Measurements from ENCODE around the gene SLC7A5. TPM values are rescaled to one million over a fixed set of nuclear protein-coding genes. Genes with fewer than 3 reads are reported as not detected.

SLC7A5 gene
- total and polyA plus RNA-seq, 2 donors (not counting 3 experiments of a cell fraction or from before 2014, with no cell fraction given) = 14.1 to 29.2 TPM

GRCh38 chr16:87800497-87800896, 68.8 kb downstream of the SLC7A5 start:
- H4K20me1 ChIP-seq (replicated peaks; ENCODE audit: control insufficient read depth, extremely low read depth, insufficient read depth, low read length) = no peaks in the 10 kb centered on the region
- DNase-seq (ENCODE audit: low read depth, low spot score) (no peak), FAIRE-seq (no peak)
- intact Hi-C loops (cut with micrococcal nuclease) (no loop called here), dilution Hi-C loops (cut with MboI; ENCODE audit: extremely low pct_ligation_motif_present, low sequenced_read_pairs) (no loop called here)
- no peaks in the 10 kb centered on the region for H3K9me1 ChIP-seq (replicated peaks; ENCODE audit: control insufficient read depth, extremely low read depth, insufficient read depth, low read length)
- no peak for TF ChIP-seq POLR2AphosphoS5 (IDR thresholded peaks at IDR 0.05; ENCODE audit: insufficient read depth, low read depth, low read length)
- H3K9ac ChIP-seq (replicated peaks; ENCODE audit: extremely low read depth, insufficient read depth, low read length) = no peak overlapping the region
- no peaks in the 10 kb centered on the region for H3K4me1 ChIP-seq (ENCODE audit: control insufficient read depth, extremely low read depth, insufficient read depth, low read length)
- H3K4me2 ChIP-seq (ENCODE audit: insufficient read depth, low read length) = no peak overlapping the region
- no TSS peak for BruUV-seq (replicated peaks)
- H2AFZ ChIP-seq (ENCODE audit: low read depth, low read length) = no peak overlapping the region
- no peaks in the 10 kb centered on the region for H3K9me3 ChIP-seq (replicated peaks; ENCODE audit: control insufficient read depth, insufficient read depth, low read length)
- H3K4me3 ChIP-seq (replicated peaks in 1 of 3; ENCODE audit: insufficient read depth in 1 of 3, low read depth in 1 of 3, low read length in 3 of 3) = no peak overlapping the region
- H3K36me3 ChIP-seq (ENCODE audit: control insufficient read depth in 2 of 2, extremely low read depth in 1 of 2, insufficient read depth in 2 of 2, low read length in 2 of 2) = no peaks in the 10 kb centered on the region
- POLR2A ChIA-PET = no interaction called here
- no peaks in the 10 kb centered on the region for H3K27me3 ChIP-seq (ENCODE audit: control insufficient read depth in 2 of 2, insufficient read depth in 2 of 2, low read length in 2 of 2)
- CTCF ChIA-PET = no interaction called here
- H3K27ac ChIP-seq (ENCODE audit: insufficient read depth, low read depth, low read length) = no peak overlapping the region
- H3K79me2 ChIP-seq (ENCODE audit: control insufficient read depth, insufficient read depth, low read length) = no peaks in the 10 kb centered on the region

- FAIRE-seq (no peak), DNase-seq (ENCODE audit: low read depth, low spot score) (no peak)
- Histone ChIP-seq H4K20me1 (replicated peaks; ENCODE audit: control insufficient read depth, extremely low read depth, insufficient read depth, low read length) (no peaks in the 10 kb centered on the region), H3K9me3 (replicated peaks; ENCODE audit: control insufficient read depth, insufficient read depth, low read length) (no peaks in the 10 kb centered on the region), H3K4me3 (replicated peaks in 1 of 3; ENCODE audit: insufficient read depth in 1 of 3, low read depth in 1 of 3, low read length in 3 of 3) (no peak overlapping the region), H3K4me1 (ENCODE audit: control insufficient read depth, extremely low read depth, insufficient read depth, low read length) (no peaks in the 10 kb centered on the region), H3K9me1 (replicated peaks; ENCODE audit: control insufficient read depth, extremely low read depth, insufficient read depth, low read length) (no peaks in the 10 kb centered on the region), H3K27me3 (ENCODE audit: control insufficient read depth in 2 of 2, insufficient read depth in 2 of 2, low read length in 2 of 2) (peaks cover 0 to 2% of the 10 kb centered on the region in 2 experiments), H3K36me3 (ENCODE audit: control insufficient read depth in 2 of 2, extremely low read depth in 1 of 2, insufficient read depth in 2 of 2, low read length in 2 of 2) (no peaks in the 10 kb centered on the region), H3K9ac (replicated peaks; ENCODE audit: extremely low read depth, insufficient read depth, low read length) (no peak overlapping the region), H2AFZ (ENCODE audit: low read depth, low read length) (no peak overlapping the region), H3K79me2 (ENCODE audit: control insufficient read depth, insufficient read depth, low read length) (no peaks in the 10 kb centered on the region), H3K4me2 (ENCODE audit: insufficient read depth, low read length) (no peak overlapping the region), H3K27ac (ENCODE audit: insufficient read depth, low read depth, low read length) (no peak overlapping the region)
- ChIA-PET CTCF (interaction anchor here (2.0 kb wide), 1 partner anchor 8 kb away, joined by 5 read pairs; no protein-coding TSS in a partner anchor), POLR2A (no interaction called here)
- intact Hi-C loops (cut with micrococcal nuclease) (no loop called here), dilution Hi-C loops (cut with MboI; ENCODE audit: extremely low pct_ligation_motif_present, low sequenced_read_pairs) (no loop called here)
- no TSS peak for BruUV-seq (replicated peaks)
- TF ChIP-seq POLR2AphosphoS5 (IDR thresholded peaks at IDR 0.05; ENCODE audit: insufficient read depth, low read depth, low read length) (no peak), EZH2 (IDR thresholded peaks at IDR 0.05; ENCODE audit: borderline replicate concordance, low read depth, low read length, severe bottlenecking) (no peak), CTCF (IDR thresholded peaks at IDR 0.05; ENCODE audit: extremely low read depth in 1 of 2, insufficient read depth in 1 of 2, low read depth in 1 of 2, low read length in 2 of 2) (no peak), MAX (IDR thresholded peaks at IDR 0.05; ENCODE audit: insufficient read depth, insufficient read length) (no peak), MYC (IDR thresholded peaks at IDR 0.05; ENCODE audit: low read depth, low read length) (no peak), JUN (IDR thresholded peaks at IDR 0.05; ENCODE audit: borderline replicate concordance, insufficient read depth, insufficient read length, low read depth) (no peak), FOS (IDR thresholded peaks at IDR 0.05; ENCODE audit: borderline replicate concordance, insufficient read depth, low read length) (no peak), GATA2 (IDR thresholded peaks at IDR 0.05; ENCODE audit: insufficient read depth, insufficient read length, low read depth, low read length) (no peak), POLR2A (IDR thresholded peaks at IDR 0.05; ENCODE audit: low read depth, low read length) (no peak)
Observed at GRCh38 chr16:87795336-87795735, 74.0 kb downstream of the SLC7A5 start.
